Measurements from ENCODE around the gene PSMD5. TPM values are rescaled to one million over a fixed set of nuclear protein-coding genes. Genes with fewer than 3 reads are reported as not detected.

The PSMD5 gene
- total RNA-seq, 1 donor from 2014 or later: 54.3 TPM

DNA sequence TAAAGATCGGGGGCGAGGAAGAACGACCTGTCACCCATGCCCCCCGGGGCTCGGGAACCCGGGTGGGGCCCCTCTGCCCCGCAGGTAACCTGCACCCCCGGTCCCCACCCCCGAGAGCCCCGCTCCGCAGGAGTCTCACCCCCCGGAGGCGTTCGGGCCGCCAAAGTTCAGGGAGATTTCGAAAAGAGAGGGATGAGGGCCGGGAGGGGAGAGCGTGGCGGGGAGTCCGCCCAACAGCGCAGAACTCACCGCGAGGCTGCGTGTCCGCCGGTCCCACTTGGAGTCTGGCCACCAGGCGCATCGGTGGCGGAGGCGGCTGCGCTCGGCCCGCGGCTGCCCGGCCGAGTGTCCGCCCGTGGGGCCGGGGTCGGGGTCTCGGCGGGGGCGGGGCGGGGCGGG is 34.1 kb upstream of the PSMD5 start, which contains the start of gene PHF19:
Gene PHF19 (minus strand): TSS at position 347 of the 399 bp plus-strand sequence. CDS start 2,447 bp downstream, outside the sequence.
- H3K36me3 Mint-ChIP-seq (ENCODE audit: low read depth): peaks cover 12% of the 10 kb centered on the region
- H3K4me1 Mint-ChIP-seq: peaks cover 41% of the 10 kb centered on the region
- peak within 1 kb of the TSS; percentile 90 for H3K4me3 Mint-ChIP-seq
- H3K27me3 Mint-ChIP-seq (ENCODE audit: low read depth): peaks cover 2% of the 10 kb centered on the region
- DNase-seq (ENCODE audit: low read depth, low spot score): no peak
- TF ChIP-seq, protein P1, sequence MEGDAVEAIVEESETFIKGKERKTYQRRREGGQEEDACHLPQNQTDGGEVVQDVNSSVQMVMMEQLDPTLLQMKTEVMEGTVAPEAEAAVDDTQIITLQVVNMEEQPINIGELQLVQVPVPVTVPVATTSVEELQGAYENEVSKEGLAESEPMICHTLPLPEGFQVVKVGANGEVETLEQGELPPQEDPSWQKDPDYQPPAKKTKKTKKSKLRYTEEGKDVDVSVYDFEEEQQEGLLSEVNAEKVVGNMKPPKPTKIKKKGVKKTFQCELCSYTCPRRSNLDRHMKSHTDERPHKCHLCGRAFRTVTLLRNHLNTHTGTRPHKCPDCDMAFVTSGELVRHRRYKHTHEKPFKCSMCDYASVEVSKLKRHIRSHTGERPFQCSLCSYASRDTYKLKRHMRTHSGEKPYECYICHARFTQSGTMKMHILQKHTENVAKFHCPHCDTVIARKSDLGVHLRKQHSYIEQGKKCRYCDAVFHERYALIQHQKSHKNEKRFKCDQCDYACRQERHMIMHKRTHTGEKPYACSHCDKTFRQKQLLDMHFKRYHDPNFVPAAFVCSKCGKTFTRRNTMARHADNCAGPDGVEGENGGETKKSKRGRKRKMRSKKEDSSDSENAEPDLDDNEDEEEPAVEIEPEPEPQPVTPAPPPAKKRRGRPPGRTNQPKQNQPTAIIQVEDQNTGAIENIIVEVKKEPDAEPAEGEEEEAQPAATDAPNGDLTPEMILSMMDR (conservative IDR thresholded peaks at IDR 0.05): no peak
- peak within 1 kb of the TSS; percentile 95 for H3K27ac Mint-ChIP-seq (ENCODE audit: unreplicated experiment)
- H3K9me3 Mint-ChIP-seq: no peaks in the 10 kb centered on the region

DNA sequence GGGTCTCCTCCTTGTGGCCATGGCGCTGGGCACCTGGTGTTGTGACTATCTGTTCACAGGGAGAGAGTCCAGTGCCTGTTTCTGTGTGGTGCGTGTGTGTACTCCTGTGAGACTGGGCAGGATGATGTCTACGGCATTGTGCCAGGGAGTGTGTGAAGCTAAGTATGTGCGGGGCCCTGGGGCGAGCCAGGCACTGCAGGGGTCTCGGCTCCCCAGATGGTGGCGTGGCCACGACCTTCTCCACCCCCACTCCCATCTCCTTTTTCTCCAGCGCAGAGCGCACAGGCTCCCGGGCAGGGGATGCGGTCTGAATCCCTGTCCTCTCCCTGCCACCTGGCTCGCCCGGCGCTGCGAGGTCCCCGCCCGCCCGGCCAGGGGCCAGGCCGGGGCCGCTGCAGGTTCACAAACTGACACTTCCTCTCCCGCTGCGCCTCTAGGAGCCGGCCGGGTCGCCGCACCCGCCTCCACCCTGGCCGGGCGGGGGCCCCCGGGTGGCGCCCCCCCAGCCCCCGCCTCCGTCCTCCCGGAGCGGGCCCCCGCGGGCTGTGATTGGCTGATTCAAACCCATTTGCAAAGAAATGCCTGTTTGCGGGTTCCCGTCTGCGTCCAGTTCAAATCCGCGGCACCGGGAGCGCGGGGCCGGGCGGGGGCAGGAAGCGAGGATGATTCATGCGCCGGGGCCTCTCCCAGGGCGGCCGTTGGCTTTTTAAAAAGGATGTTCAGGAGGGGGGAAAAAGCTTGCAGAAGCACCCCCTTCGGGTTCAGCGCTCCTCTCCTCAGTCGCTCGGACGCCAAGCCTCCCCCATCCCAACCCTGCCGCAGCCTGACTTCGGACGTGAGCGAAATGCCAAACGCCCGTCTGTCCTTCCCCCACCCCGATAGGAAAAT is 33.5 kb upstream of the PSMD5 start:
- Mint-ChIP-seq H3K4me1 (peaks cover 42% of the 10 kb centered on the region), H3K36me3 (ENCODE audit: low read depth) (peaks cover 12% of the 10 kb centered on the region), H3K4me3 (peak overlapping the region; percentile 90), H3K27ac (ENCODE audit: unreplicated experiment) (peak overlapping the region; percentile 47), H3K9me3 (no peaks in the 10 kb centered on the region), H3K27me3 (ENCODE audit: low read depth) (peaks cover 2% of the 10 kb centered on the region)
- peak; percentile 61 for DNase-seq (ENCODE audit: low read depth, low spot score)
- TF ChIP-seq, protein P1 (conservative IDR thresholded peaks at IDR 0.05): no peak

DNA sequence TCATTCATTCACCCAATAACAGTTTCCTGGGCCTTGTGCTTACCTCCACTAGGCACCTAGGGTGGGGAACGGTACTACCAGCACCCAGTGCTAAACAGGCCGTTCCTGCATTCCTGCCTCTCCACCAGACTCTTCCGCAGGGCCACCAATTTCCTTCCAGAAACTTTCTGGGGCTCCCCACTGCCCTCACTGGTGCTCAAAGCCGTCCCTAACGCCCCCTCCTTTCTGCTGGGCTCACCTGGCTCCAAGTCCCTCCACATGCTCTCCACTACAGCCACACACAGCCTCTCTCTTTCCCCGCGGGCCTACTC is 32.9 kb upstream of the PSMD5 start:
- DNase-seq (ENCODE audit: low read depth, low spot score): no peak
- Mint-ChIP-seq H3K36me3 (ENCODE audit: low read depth) (peaks cover 12% of the 10 kb centered on the region), H3K27ac (ENCODE audit: unreplicated experiment) (peak overlapping the region; percentile 28), H3K4me3 (peak overlapping the region; percentile 90), H3K9me3 (no peaks in the 10 kb centered on the region), H3K4me1 (peaks cover 46% of the 10 kb centered on the region), H3K27me3 (ENCODE audit: low read depth) (peaks cover 2% of the 10 kb centered on the region)
- TF ChIP-seq, protein P1 (conservative IDR thresholded peaks at IDR 0.05): no peak

DNA sequence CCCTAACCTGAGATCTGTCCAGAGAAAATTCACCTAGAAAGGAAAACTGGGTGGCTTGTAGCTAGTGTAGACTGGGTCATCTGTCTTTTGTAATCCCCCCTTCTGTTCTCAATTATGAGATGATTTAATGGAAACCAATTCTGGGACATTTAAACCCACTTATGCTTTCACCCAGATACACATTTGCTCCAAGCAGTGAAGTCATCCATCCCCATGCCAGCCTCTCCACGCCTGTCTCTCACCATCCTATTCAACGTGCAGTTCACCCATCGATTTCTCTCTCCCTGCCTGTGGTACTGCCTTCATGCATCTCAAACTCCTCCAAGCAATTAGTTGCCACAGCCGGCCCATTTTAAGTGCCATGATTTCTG is 32.5 kb upstream of the PSMD5 start:
- TF ChIP-seq, protein P1 (conservative IDR thresholded peaks at IDR 0.05): no peak
- no peak for DNase-seq (ENCODE audit: low read depth, low spot score)
- H3K4me3 Mint-ChIP-seq: peak overlapping the region; percentile 90
- H3K27me3 Mint-ChIP-seq (ENCODE audit: low read depth): peaks cover 2% of the 10 kb centered on the region
- H3K4me1 Mint-ChIP-seq: peaks cover 46% of the 10 kb centered on the region
- no peak overlapping the region for H3K27ac Mint-ChIP-seq (ENCODE audit: unreplicated experiment)
- no peaks in the 10 kb centered on the region for H3K9me3 Mint-ChIP-seq
- H3K36me3 Mint-ChIP-seq (ENCODE audit: low read depth): peaks cover 12% of the 10 kb centered on the region

DNA sequence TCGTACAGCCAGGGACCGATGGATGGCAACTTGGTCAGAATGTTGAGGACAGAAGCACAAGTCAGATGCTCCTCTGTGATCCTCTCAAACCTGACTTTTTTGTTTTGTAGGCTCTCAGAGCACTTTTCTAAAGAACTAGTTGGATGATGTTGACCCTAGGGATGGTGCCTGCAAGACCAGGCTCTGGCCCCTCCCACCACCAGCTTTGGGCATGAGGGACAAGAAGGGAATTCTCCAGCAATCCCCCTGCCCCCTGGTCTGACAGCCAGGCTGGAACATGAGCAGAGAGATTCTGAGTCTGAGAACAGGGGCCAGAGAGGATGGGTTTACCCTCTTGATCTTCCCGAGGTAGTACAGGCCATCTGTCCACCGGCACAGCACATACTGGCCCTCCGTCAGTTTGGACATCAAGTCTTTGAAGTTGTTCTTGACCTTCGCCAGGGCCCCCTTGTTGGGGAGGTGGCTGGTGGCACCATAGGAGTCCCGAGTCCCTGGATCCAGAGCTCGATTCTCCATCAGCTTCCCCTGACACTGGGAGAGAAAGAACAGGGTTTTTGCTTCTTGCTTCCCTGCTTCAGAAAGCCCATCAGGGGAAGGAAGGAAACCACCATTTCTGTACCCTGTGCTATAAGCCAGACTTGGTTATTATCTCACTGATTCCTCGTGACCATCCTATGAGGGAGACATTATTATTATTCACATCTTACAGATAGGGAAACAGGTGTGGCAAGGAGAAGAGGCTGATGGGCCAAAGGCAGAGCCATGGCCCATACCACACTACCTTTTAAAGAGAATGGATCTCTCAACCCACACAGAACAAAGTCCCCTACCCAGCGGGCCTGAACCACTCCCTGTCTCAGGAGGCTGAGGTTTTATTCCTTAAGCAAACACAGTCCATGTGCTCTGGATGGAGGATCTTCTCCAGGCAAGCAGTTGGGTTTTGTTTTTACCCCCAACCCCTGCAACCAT is 31.8 kb upstream of the PSMD5 start:
- no peak overlapping the region for H3K27ac Mint-ChIP-seq (ENCODE audit: unreplicated experiment)
- peaks cover 12% of the 10 kb centered on the region for H3K36me3 Mint-ChIP-seq (ENCODE audit: low read depth)
- peak overlapping the region; percentile 90 for H3K4me3 Mint-ChIP-seq

More for the DNA sequence above, 31.8 kb upstream of the PSMD5 start:
- no peak for DNase-seq (ENCODE audit: low read depth, low spot score)
- TF ChIP-seq, protein P1 (conservative IDR thresholded peaks at IDR 0.05): no peak
- no peaks in the 10 kb centered on the region for H3K9me3 Mint-ChIP-seq
- peaks cover 2% of the 10 kb centered on the region for H3K27me3 Mint-ChIP-seq (ENCODE audit: low read depth)
- peaks cover 49% of the 10 kb centered on the region for H3K4me1 Mint-ChIP-seq

All from neural crest cell (in vitro differentiated cells).